Endothelial cell of umbilical vein (primary cell): ENCODE data around the gene TM4SF4.

Experiments used
- EZH2 ChIP-seq: IDR thresholded peaks from 2 replicates; pipeline ENCODE4 v1.6.1; 2012; ENCODE audit warnings: borderline replicate concordance, low read depth, mild to moderate bottlenecking, moderate library complexity, low read length, inconsistent platforms; ENCODE audit not compliant: severe bottlenecking
- FOS ChIP-seq: IDR thresholded peaks from 2 replicates; pipeline ENCODE4 v1.6.1; 2011; ENCODE audit warnings: mild to moderate bottlenecking, low read length, moderate library complexity, borderline replicate concordance; ENCODE audit not compliant: insufficient read depth
- POLR2A ChIP-seq: IDR thresholded peaks from 2 replicates; pipeline ENCODE4 v1.6.1; 2012; ENCODE audit warnings: low read depth, mild to moderate bottlenecking, control low read depth, low read length
- POLR2AphosphoS5 ChIP-seq: IDR thresholded peaks from 2 replicates; pipeline ENCODE4 v1.6.1; 2012; ENCODE audit warnings: low read depth, mild to moderate bottlenecking, control low read depth, low read length, moderate library complexity; ENCODE audit not compliant: insufficient read depth
- TF ChIP-seq, protein P1 (sequence below), 2 donors: IDR thresholded peaks; 1 replicate in 1 of 2; 2 replicates in 1 of 2; pipeline ENCODE4 v1.5.1; 2011; ENCODE audit warnings: low read length in 2 of 2, mild to moderate bottlenecking in 2 of 2, moderate library complexity in 2 of 2, control low read depth in 1 of 2, inconsistent platforms in 1 of 2, low read depth in 1 of 2; ENCODE audit not compliant: insufficient read depth in 1 of 2; ENCODE audit errors: extremely low read depth in 1 of 2

DNA sequence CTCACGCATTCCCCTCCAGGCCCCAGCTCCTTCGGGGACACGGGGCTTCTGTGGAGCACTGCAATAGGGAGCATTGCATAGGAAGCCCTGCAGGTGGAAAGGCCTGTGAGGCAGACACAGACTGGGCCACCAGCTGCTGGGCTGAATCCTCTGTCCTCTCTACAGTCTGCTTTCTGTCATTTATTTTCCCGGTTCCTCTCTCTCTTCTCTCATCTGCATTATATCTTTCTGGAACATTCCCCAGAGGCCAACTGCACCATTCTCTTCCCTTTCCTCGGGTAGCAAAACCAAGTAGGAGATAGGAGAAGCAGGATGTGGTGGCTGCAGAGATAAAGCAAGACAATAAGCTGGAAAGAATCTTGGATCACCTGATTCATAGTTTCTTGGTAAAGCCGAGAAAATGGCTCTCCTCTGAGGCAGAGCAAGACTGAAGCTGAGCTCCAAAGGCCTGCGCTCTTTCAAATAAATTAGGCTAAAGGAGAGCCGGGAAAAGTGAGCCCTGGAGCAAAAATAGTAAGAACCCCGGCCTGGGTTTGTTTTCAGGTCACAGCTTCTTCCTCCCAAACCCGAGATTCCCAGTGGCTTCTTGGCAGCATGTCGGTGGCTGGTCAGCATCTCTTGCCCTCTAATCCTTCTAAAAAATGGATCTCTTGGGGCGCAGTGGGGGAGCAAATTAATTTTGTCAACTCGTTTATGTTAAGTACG is 5.3 kb downstream of the TM4SF4 start:
- TF ChIP-seq POLR2AphosphoS5 = no peak
- TF ChIP-seq, protein P1, sequence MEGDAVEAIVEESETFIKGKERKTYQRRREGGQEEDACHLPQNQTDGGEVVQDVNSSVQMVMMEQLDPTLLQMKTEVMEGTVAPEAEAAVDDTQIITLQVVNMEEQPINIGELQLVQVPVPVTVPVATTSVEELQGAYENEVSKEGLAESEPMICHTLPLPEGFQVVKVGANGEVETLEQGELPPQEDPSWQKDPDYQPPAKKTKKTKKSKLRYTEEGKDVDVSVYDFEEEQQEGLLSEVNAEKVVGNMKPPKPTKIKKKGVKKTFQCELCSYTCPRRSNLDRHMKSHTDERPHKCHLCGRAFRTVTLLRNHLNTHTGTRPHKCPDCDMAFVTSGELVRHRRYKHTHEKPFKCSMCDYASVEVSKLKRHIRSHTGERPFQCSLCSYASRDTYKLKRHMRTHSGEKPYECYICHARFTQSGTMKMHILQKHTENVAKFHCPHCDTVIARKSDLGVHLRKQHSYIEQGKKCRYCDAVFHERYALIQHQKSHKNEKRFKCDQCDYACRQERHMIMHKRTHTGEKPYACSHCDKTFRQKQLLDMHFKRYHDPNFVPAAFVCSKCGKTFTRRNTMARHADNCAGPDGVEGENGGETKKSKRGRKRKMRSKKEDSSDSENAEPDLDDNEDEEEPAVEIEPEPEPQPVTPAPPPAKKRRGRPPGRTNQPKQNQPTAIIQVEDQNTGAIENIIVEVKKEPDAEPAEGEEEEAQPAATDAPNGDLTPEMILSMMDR (IDR thresholded peaks at IDR 0.05; ENCODE audit: extremely low read depth in 1 of 2, insufficient read depth in 1 of 2, low read depth in 1 of 2, low read length in 2 of 2) = no peak
- no peak for TF ChIP-seq EZH2
- TF ChIP-seq POLR2A = no peak
- no peak for TF ChIP-seq FOS
